H1 (cell line): ENCODE results near the gene PKN3. TPM values are rescaled to one million over a fixed set of nuclear protein-coding genes. Genes with fewer than 3 reads are reported as not detected.

Experiments
- BACH1 ChIP-seq: IDR thresholded peaks from 2 replicates; pipeline ENCODE4 v1.6.1; 2012; ENCODE audit warnings: low read length, improper control_type of control experiment
- CHD1 ChIP-seq: IDR thresholded peaks from 2 replicates; pipeline ENCODE4 v1.6.1; 2012; ENCODE audit warnings: low read depth, low read length, improper control_type of control experiment
- CTBP2 ChIP-seq: IDR thresholded peaks from 2 replicates; pipeline ENCODE4 v1.7.0; 2011; ENCODE audit warnings: borderline replicate concordance, mild to moderate bottlenecking, moderate library complexity, mixed read lengths, low read length; ENCODE audit not compliant: insufficient read depth, insufficient read length
- GTF2F1 ChIP-seq: IDR thresholded peaks from 2 replicates; pipeline ENCODE4 v1.6.1; 2012; ENCODE audit warnings: low read depth, low read length, improper control_type of control experiment, borderline replicate concordance
- NANOG ChIP-seq: IDR thresholded peaks from 2 replicates; pipeline ENCODE4 v1.6.1; 2011; ENCODE audit warnings: low read length, low read depth, mild to moderate bottlenecking, inconsistent platforms; ENCODE audit not compliant: insufficient read depth, poor library complexity, severe bottlenecking
- TAF1 ChIP-seq: IDR thresholded peaks from 2 replicates; pipeline ENCODE4 v1.6.1; 2011; ENCODE audit warnings: mild to moderate bottlenecking, low read depth, low read length
- TEAD4 ChIP-seq: IDR thresholded peaks from 2 replicates; pipeline ENCODE4 v1.6.1; 2012; ENCODE audit warnings: low read depth, low read length, inconsistent platforms, mixed read lengths
- polyA plus RNA-seq, 7 experiments: library from polyadenylated mRNA; depleted of rRNA in 3 of 7; stranded (reverse) in 5 of 7; unstranded in 2 of 7; fragments of >200 nt in 5 of 7; fragments of 200-250 nt in 2 of 7; gene quantifications; 1 replicate in 5 of 7; 2 replicates in 1 of 7; 4 replicates in 1 of 7; pipeline versions ENCODE4 v1.2.1 to v1.2.3, GENCODE V29; 2011 to 2013; ENCODE audit warnings: missing spikeins in 2 of 7, mixed read lengths in 2 of 7
- total RNA-seq: library from RNA; stranded (reverse); fragmentation: NEBNext Ultra II Directional; extraction: Animal tissue kit (Norgen Biotek cat#: 25700); gene quantifications from 2 replicates; pipeline ENCODE4 v1.2.1, GENCODE V29; 2021
- TF ChIP-seq, protein P1 (sequence below): fragments of 300-600 bp; sonication (generic); IDR thresholded peaks from 2 replicates; pipeline ENCODE4 v1.7.1; 2012; ENCODE audit warnings: low read length, moderate library complexity, mild to moderate bottlenecking, inconsistent platforms; ENCODE audit not compliant: insufficient replicate concordance
- TF ChIP-seq, protein P2 (sequence below): IDR thresholded peaks from 2 replicates; pipeline ENCODE4 v1.6.1; 2012; ENCODE audit warnings: low read length, inconsistent platforms

The PKN3 gene
- total and polyA plus RNA-seq, 2 of the 8 experiments (the other 6 are each of a cell fraction or from before 2014, with no cell fraction given) = 15.7 to 16.3 TPM

GRCh38 chr9:128703616-128704355 lies 1.5 kb downstream of the PKN3 start (continued):
- TF ChIP-seq, protein P1, sequence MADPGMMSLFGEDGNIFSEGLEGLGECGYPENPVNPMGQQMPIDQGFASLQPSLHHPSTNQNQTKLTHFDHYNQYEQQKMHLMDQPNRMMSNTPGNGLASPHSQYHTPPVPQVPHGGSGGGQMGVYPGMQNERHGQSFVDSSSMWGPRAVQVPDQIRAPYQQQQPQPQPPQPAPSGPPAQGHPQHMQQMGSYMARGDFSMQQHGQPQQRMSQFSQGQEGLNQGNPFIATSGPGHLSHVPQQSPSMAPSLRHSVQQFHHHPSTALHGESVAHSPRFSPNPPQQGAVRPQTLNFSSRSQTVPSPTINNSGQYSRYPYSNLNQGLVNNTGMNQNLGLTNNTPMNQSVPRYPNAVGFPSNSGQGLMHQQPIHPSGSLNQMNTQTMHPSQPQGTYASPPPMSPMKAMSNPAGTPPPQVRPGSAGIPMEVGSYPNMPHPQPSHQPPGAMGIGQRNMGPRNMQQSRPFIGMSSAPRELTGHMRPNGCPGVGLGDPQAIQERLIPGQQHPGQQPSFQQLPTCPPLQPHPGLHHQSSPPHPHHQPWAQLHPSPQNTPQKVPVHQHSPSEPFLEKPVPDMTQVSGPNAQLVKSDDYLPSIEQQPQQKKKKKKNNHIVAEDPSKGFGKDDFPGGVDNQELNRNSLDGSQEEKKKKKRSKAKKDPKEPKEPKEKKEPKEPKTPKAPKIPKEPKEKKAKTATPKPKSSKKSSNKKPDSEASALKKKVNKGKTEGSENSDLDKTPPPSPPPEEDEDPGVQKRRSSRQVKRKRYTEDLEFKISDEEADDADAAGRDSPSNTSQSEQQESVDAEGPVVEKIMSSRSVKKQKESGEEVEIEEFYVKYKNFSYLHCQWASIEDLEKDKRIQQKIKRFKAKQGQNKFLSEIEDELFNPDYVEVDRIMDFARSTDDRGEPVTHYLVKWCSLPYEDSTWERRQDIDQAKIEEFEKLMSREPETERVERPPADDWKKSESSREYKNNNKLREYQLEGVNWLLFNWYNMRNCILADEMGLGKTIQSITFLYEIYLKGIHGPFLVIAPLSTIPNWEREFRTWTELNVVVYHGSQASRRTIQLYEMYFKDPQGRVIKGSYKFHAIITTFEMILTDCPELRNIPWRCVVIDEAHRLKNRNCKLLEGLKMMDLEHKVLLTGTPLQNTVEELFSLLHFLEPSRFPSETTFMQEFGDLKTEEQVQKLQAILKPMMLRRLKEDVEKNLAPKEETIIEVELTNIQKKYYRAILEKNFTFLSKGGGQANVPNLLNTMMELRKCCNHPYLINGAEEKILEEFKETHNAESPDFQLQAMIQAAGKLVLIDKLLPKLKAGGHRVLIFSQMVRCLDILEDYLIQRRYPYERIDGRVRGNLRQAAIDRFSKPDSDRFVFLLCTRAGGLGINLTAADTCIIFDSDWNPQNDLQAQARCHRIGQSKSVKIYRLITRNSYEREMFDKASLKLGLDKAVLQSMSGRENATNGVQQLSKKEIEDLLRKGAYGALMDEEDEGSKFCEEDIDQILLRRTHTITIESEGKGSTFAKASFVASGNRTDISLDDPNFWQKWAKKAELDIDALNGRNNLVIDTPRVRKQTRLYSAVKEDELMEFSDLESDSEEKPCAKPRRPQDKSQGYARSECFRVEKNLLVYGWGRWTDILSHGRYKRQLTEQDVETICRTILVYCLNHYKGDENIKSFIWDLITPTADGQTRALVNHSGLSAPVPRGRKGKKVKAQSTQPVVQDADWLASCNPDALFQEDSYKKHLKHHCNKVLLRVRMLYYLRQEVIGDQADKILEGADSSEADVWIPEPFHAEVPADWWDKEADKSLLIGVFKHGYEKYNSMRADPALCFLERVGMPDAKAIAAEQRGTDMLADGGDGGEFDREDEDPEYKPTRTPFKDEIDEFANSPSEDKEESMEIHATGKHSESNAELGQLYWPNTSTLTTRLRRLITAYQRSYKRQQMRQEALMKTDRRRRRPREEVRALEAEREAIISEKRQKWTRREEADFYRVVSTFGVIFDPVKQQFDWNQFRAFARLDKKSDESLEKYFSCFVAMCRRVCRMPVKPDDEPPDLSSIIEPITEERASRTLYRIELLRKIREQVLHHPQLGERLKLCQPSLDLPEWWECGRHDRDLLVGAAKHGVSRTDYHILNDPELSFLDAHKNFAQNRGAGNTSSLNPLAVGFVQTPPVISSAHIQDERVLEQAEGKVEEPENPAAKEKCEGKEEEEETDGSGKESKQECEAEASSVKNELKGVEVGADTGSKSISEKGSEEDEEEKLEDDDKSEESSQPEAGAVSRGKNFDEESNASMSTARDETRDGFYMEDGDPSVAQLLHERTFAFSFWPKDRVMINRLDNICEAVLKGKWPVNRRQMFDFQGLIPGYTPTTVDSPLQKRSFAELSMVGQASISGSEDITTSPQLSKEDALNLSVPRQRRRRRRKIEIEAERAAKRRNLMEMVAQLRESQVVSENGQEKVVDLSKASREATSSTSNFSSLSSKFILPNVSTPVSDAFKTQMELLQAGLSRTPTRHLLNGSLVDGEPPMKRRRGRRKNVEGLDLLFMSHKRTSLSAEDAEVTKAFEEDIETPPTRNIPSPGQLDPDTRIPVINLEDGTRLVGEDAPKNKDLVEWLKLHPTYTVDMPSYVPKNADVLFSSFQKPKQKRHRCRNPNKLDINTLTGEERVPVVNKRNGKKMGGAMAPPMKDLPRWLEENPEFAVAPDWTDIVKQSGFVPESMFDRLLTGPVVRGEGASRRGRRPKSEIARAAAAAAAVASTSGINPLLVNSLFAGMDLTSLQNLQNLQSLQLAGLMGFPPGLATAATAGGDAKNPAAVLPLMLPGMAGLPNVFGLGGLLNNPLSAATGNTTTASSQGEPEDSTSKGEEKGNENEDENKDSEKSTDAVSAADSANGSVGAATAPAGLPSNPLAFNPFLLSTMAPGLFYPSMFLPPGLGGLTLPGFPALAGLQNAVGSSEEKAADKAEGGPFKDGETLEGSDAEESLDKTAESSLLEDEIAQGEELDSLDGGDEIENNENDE = no peak
- TF ChIP-seq CTBP2 (no peak), NANOG (no peak), CHD1 (no peak), GTF2F1 (no peak), BACH1 (no peak), TAF1 (no peak), TEAD4 (no peak)
- TF ChIP-seq, protein P2, sequence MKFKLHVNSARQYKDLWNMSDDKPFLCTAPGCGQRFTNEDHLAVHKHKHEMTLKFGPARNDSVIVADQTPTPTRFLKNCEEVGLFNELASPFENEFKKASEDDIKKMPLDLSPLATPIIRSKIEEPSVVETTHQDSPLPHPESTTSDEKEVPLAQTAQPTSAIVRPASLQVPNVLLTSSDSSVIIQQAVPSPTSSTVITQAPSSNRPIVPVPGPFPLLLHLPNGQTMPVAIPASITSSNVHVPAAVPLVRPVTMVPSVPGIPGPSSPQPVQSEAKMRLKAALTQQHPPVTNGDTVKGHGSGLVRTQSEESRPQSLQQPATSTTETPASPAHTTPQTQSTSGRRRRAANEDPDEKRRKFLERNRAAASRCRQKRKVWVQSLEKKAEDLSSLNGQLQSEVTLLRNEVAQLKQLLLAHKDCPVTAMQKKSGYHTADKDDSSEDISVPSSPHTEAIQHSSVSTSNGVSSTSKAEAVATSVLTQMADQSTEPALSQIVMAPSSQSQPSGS = no peak
